Body of pancreas (tissue), 4 donors: Measurements from ENCODE around the gene EMX1.

Experiments
- POLR2A ChIP-seq, 3 donors: fragments of 450-650 bp; IDR thresholded peaks; one replicate each; pipeline ENCODE4 v1.6.1; 2016; ENCODE audit warnings: antibody characterized with exemption in 3 of 3, mild to moderate bottlenecking in 2 of 3
- TF ChIP-seq, protein P1 (sequence below), 7 experiments: fragments of 450-650 bp in 4 of 7; fragments of 200-600 bp in 3 of 7; sonication (generic) in 3 of 7; IDR thresholded peaks; one replicate each; pipeline ENCODE4 v1.5.1; 2016 to 2019; ENCODE audit warnings: antibody characterized with exemption in 7 of 7

DNA sequence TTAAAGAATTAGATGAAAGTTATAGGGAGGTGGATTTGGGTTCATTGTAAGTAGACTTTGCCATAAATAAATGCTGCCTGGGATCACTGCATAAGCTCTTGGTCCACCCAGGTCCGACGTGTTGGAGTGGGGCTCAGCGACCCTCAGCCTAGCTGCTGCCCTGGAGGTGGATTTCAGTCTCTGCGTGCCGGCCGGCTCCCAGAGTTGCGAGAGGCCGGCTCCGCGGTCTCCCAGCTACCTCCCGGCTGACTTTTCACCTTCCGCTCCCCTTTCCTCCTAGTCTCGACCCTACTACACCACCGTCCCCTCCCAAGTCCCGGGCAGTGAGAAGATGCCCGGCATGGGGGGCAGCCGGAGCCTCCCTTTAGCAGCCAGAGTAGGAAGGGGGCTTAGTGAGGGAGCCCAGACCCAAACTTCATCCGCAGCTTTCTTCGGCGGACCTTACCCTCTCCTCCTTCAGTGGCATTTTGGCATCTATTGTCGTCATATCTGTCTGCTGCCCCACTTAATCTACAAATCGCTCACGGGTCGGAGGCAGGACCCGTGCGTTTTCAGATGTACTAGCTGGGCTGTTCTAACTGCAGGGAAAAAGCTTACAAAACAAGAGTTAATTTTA lies 8.1 kb downstream of the EMX1 start:
- TF ChIP-seq, protein P1, sequence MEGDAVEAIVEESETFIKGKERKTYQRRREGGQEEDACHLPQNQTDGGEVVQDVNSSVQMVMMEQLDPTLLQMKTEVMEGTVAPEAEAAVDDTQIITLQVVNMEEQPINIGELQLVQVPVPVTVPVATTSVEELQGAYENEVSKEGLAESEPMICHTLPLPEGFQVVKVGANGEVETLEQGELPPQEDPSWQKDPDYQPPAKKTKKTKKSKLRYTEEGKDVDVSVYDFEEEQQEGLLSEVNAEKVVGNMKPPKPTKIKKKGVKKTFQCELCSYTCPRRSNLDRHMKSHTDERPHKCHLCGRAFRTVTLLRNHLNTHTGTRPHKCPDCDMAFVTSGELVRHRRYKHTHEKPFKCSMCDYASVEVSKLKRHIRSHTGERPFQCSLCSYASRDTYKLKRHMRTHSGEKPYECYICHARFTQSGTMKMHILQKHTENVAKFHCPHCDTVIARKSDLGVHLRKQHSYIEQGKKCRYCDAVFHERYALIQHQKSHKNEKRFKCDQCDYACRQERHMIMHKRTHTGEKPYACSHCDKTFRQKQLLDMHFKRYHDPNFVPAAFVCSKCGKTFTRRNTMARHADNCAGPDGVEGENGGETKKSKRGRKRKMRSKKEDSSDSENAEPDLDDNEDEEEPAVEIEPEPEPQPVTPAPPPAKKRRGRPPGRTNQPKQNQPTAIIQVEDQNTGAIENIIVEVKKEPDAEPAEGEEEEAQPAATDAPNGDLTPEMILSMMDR (IDR thresholded peaks at IDR 0.05), result no peak
- TF ChIP-seq POLR2A (IDR thresholded peaks at IDR 0.05), result no peak
